LNCAP (cell line): Measurements from ENCODE around the gene MSL1.

Experiments
- TF ChIP-seq, protein P1 (sequence below): fragments of 450-650 bp; IDR thresholded peaks from 2 replicates; pipeline ENCODE4 v1.5.1; 2017; ENCODE audit warnings: mild to moderate bottlenecking

Gene MSL1

GRCh38 chr17:40139566-40140058 lies 17.8 kb downstream of the MSL1 start:
- TF ChIP-seq, protein P1, sequence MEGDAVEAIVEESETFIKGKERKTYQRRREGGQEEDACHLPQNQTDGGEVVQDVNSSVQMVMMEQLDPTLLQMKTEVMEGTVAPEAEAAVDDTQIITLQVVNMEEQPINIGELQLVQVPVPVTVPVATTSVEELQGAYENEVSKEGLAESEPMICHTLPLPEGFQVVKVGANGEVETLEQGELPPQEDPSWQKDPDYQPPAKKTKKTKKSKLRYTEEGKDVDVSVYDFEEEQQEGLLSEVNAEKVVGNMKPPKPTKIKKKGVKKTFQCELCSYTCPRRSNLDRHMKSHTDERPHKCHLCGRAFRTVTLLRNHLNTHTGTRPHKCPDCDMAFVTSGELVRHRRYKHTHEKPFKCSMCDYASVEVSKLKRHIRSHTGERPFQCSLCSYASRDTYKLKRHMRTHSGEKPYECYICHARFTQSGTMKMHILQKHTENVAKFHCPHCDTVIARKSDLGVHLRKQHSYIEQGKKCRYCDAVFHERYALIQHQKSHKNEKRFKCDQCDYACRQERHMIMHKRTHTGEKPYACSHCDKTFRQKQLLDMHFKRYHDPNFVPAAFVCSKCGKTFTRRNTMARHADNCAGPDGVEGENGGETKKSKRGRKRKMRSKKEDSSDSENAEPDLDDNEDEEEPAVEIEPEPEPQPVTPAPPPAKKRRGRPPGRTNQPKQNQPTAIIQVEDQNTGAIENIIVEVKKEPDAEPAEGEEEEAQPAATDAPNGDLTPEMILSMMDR, result no peak

DNA sequence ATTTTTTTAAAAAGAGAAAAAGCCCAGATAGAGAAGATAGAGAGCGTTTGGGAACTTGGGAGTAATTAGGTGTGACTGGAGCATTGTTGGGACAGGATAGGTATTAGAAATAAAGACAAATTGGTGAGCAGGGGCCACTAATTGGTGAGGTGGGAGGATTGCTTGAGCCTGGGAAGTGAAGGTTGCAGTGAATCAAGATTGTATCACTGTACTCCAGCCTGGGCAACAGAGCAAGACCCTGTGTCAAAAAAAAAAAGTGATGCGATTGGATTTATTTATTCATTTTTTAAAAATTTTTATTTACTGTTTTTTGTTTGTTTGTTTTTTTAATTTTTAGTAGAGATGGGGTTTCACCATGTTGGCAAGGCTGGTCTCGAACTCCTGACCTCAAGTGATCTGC lies 23.7 kb downstream of the MSL1 start:
- TF ChIP-seq, protein P1, result no peak

GRCh38 chr17:40148527-40148926 lies 26.8 kb downstream of the MSL1 start:
- TF ChIP-seq, protein P1, result no peak

DNA sequence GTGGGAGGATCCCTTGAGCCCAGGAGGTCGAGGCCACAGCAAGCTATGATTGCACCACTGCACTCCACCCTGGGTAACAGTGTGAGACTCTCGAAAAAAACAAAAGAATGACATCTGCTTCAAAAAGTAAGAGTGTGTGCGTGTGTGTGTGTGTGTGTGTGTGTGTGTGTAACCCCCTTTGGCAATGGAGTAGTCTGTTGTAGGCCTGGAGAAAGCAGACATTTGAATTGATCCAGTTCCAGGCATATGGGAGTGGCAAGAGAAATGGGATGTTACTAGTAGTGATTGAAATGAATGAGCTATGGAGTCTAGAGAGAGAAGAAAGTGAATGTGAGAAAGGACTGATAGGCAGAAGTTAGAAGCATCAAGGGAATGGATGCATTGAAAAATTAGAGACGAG lies 28.5 kb downstream of the MSL1 start:
- TF ChIP-seq, protein P1, result no peak

GRCh38 chr17:40151414-40151963 lies 29.7 kb downstream of the MSL1 start:
- TF ChIP-seq, protein P1, result no peak

DNA sequence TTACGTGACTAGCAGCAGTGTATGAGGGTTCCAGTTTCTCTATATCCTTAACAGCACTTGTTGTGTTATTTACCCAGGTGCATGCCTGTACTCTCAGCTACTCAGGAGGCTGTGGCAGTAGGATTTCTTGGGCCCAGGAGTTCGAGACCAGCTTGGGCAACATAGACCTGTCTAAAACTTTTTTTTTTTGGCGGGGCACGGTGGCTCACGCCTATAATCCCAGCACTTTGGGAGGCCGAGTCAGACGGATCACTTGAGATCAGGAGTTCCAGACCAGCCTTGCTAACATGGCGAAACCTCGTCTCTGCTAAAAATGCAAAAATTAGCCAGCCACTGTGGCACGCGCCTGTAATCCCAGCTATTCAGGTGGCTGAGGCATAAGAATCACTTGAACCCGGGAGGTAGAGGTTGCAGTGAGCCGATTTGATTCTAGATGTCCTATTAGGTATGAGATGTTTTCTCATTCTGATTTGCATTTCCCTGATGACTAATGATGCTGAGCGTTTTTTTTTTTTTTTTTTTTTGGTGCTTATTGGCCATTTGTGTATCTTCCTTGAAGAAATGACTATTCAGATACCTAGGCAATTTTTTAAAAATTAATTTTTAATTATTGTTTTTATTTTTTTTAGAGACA lies 31.9 kb downstream of the MSL1 start:
- TF ChIP-seq, protein P1, result no peak

GRCh38 chr17:40157973-40158372 lies 36.2 kb downstream of the MSL1 start:
- TF ChIP-seq, protein P1, result no peak
